B cell (primary cell): Measurements from ENCODE around the gene RCOR3. TPM values are rescaled to one million over a fixed set of nuclear protein-coding genes. Genes with fewer than 3 reads are reported as not detected.

Source experiments
- ATAC-seq: fragments of 200-7000 bp; cut with Tn5 transposase; one replicate; pipeline ENCODE4 v1.10.0; 2021; ENCODE audit warnings: low read depth, mild to moderate bottlenecking, moderate number of reproducible peaks, moderate library complexity
- CTCF ChIA-PET: fragments of 350-600 bp; sonication (Branson Sonifier 250); formaldehyde crosslinking; loops from one replicate; lab custom pipeline; 2021; ENCODE audit warnings: antibody characterized with exemption, inconsistent platforms; lab: Charles Lee
- POLR2A ChIA-PET: fragments of 350-600 bp; sonication (Branson Sonifier 250); formaldehyde crosslinking; loops from one replicate; lab custom pipeline; 2021; ENCODE audit warnings: antibody characterized with exemption; lab: Charles Lee
- DNase-seq: peaks from one replicate; pipeline ENCODE4 v3.0.0; 2013
- H2AFZ ChIP-seq: 2 replicates; pipeline ENCODE4 v1.6.1; 2012; ENCODE audit warnings: mild to moderate bottlenecking, low read depth, low read length; ENCODE audit not compliant: insufficient read depth, poor library complexity, severe bottlenecking
- H3K27ac ChIP-seq, 2 donors: 1 replicate in 1 of 2; 2 replicates in 1 of 2; pipeline ENCODE4 v1.5.1; 2012 to 2013; ENCODE audit warnings: low read length in 2 of 2, mild to moderate bottlenecking in 2 of 2, moderate library complexity in 1 of 2
- H3K27me3 ChIP-seq, 4 experiments: fragments of 200-600 bp in 1 of 4; sonication (generic) in 1 of 4; replicated peaks in 1 of 4; 1 replicate in 2 of 4; 2 replicates in 2 of 4; pipeline versions ENCODE4 v1.6.1 to v1.7.0; 2013 to 2016; ENCODE audit warnings: low read length in 3 of 4, mild to moderate bottlenecking in 2 of 4, mixed read lengths in 1 of 4, moderate library complexity in 1 of 4; ENCODE audit not compliant: insufficient read depth in 4 of 4, control insufficient read depth in 3 of 4; ENCODE audit errors: control extremely low read depth in 1 of 4
- H3K36me3 ChIP-seq, 2 experiments: replicated peaks in 1 of 2; 1 replicate in 1 of 2; 2 replicates in 1 of 2; pipeline versions ENCODE4 v1.6.1 to v1.7.1; 2013; ENCODE audit warnings: low read length in 1 of 2; ENCODE audit not compliant: insufficient read depth in 2 of 2, control insufficient read depth in 1 of 2; ENCODE audit errors: control extremely low read depth in 1 of 2, extremely low read depth in 1 of 2
- H3K4me1 ChIP-seq, 2 donors: fragments of 200-600 bp in 1 of 2; sonication (generic) in 1 of 2; 1 replicate in 1 of 2; 2 replicates in 1 of 2; pipeline versions ENCODE4 v1.5.1 to v1.6.1; 2013 to 2017; ENCODE audit warnings: low read length in 2 of 2; ENCODE audit not compliant: control insufficient read depth in 2 of 2, insufficient read depth in 2 of 2
- H3K4me2 ChIP-seq: replicated peaks from 2 replicates; pipeline ENCODE3; 2012; ENCODE audit warnings: mild to moderate bottlenecking, low read depth, low read length; ENCODE audit not compliant: poor library complexity, severe bottlenecking
- H3K4me3 ChIP-seq, 5 experiments: fragments of 200-600 bp in 1 of 5; sonication (generic) in 1 of 5; 1 replicate in 3 of 5; 2 replicates in 2 of 5; pipeline versions ENCODE4 v1.5.1 to v1.7.0; 2011 to 2016; ENCODE audit warnings: low read length in 4 of 5, mild to moderate bottlenecking in 4 of 5, low read depth in 2 of 5, control low read depth in 1 of 5, moderate library complexity in 1 of 5; ENCODE audit not compliant: insufficient read depth in 1 of 5; ENCODE audit errors: control extremely low read depth in 1 of 5, extremely low read depth in 1 of 5
- H3K79me2 ChIP-seq: fragments of 200-600 bp; sonication (generic); one replicate; pipeline ENCODE4 v1.6.0; 2016; ENCODE audit warnings: low read length; ENCODE audit not compliant: control insufficient read depth, insufficient read depth
- H3K9ac ChIP-seq: fragments of 200-600 bp; sonication (generic); 2 replicates; pipeline ENCODE4 v1.6.1; 2017; ENCODE audit warnings: mild to moderate bottlenecking, low read length, moderate library complexity
- H3K9me3 ChIP-seq, 3 donors: one replicate each; pipeline versions ENCODE4 v1.6.1 to v1.7.1; 2013; ENCODE audit warnings: low read length in 2 of 3; ENCODE audit not compliant: control insufficient read depth in 2 of 3, insufficient read depth in 1 of 3; ENCODE audit errors: control extremely low read depth in 1 of 3
- H4K20me1 ChIP-seq: 2 replicates; pipeline ENCODE4 v1.6.0; 2012; ENCODE audit warnings: mild to moderate bottlenecking, low read length; ENCODE audit not compliant: insufficient read depth, control insufficient read depth, poor library complexity, severe bottlenecking
- H3K27ac Mint-ChIP-seq: one replicate; pipeline ENCODE4 v1.8.0; 2021; ENCODE audit warnings: mixed read lengths
- H3K27me3 Mint-ChIP-seq: one replicate; pipeline ENCODE4 v1.8.0; 2021; ENCODE audit warnings: mixed read lengths
- H3K4me1 Mint-ChIP-seq: one replicate; pipeline ENCODE4 v1.8.0; 2021; ENCODE audit warnings: mixed read lengths
- H3K4me3 Mint-ChIP-seq: one replicate; pipeline ENCODE4 v1.8.0; 2021; ENCODE audit warnings: mixed read lengths
- H3K9me3 Mint-ChIP-seq: one replicate; pipeline ENCODE4 v1.8.0; 2022; ENCODE audit warnings: mixed read lengths; ENCODE audit not compliant: insufficient read depth
- CTCF ChIP-seq: fragments of 200-600 bp; IDR thresholded peaks from one replicate; pipeline ENCODE4 v1.8.0; 2022; ENCODE audit warnings: antibody characterized with exemption, mild to moderate bottlenecking
- EZH2 ChIP-seq: IDR thresholded peaks from 2 replicates; pipeline ENCODE4 v1.6.1; 2012; ENCODE audit warnings: borderline replicate concordance, low read depth, mild to moderate bottlenecking, moderate library complexity, low read length; ENCODE audit not compliant: insufficient read depth, poor library complexity, severe bottlenecking
- WGBS: methylation state at CpG from one replicate; pipeline ENCODE4 v1.1.5; 2013; ENCODE audit warnings: missing lambda C conversion rate; ENCODE audit not compliant: insufficient coverage; 5-methylcytosine and 5-hydroxymethylcytosine counted together
- intact Hi-C: fragments of 100-400 bp; cut with micrococcal nuclease; formaldehyde crosslinking; loops from one replicate; pipeline ENCODE4 v1.10.0; 2022
- polyA plus RNA-seq: library from polyadenylated mRNA; depleted of rRNA; stranded (reverse); fragments of >200 nt; gene quantifications from 2 replicates; pipeline ENCODE4 v1.2.3, GENCODE V29; 2012
- total RNA-seq, 2 donors: library from RNA; stranded (reverse); fragments of 120-200 nt in 1 of 2; gene quantifications; 1 replicate in 1 of 2; 2 replicates in 1 of 2; pipeline versions ENCODE4 v1.2.3 to v1.2.4, GENCODE V29; 2013 to 2022

The RCOR3 gene
- total and polyA plus RNA-seq, 2 donors (not counting 1 experiment from before 2014, with no cell fraction given) = 42.7 to 120 TPM

DNA sequence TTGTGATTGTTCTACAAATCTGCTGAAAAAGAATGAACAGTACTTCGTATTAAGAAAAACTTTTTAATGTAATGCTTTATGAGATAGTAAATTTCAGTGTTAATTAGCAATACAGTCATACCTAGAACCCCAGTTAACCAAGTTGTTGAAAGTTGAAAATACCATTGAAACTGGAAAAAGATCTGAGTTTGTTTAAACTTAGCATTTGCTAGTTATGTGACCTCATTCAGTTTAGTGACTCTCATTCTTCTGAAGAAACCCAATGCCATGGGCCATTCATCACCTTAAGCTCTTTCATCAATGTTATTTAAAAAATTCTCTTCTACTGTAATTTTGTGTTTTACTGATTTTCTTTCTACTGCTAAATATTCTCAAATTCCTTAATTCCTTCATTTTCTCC is 20.2 kb downstream of the RCOR3 start:
- Mint-ChIP-seq H3K4me1 (no peaks in the 10 kb centered on the region), H3K4me3 (no peak overlapping the region), H3K27ac (no peak overlapping the region), H3K27me3 (no peaks in the 10 kb centered on the region), H3K9me3 (no peaks in the 10 kb centered on the region)
- Histone ChIP-seq H2AFZ (no peak overlapping the region), H3K4me3 (no peak overlapping the region), H3K36me3 (peaks cover 4 to 57% of the 10 kb centered on the region in 2 experiments), H3K27ac (no peak overlapping the region), H3K4me2 (no peak overlapping the region), H3K9me3 (no peaks in the 10 kb centered on the region), H3K9ac (no peak overlapping the region), H4K20me1 (no peaks in the 10 kb centered on the region), H3K27me3 (no peaks in the 10 kb centered on the region), H3K79me2 (no peaks in the 10 kb centered on the region), H3K4me1 (no peaks in the 10 kb centered on the region)
- ATAC-seq (no peak), DNase-seq (no peak)
- CTCF ChIA-PET = no interaction called here
- POLR2A ChIA-PET = no interaction called here
- TF ChIP-seq CTCF = no peak
- no peak for TF ChIP-seq EZH2
- no CpG with 5 or more reads among the region's 1 CpG for WGBS
- intact Hi-C loops = no loop called here

- POLR2A ChIA-PET = no interaction called here
- Histone ChIP-seq H3K79me2 (peaks cover 2% of the 10 kb centered on the region), H3K9me3 (no peaks in the 10 kb centered on the region), H3K27me3 (no peaks in the 10 kb centered on the region), H2AFZ (no peak overlapping the region), H3K4me2 (no peak overlapping the region), H3K4me3 (no peak overlapping the region), H3K36me3 (peaks cover 8 to 53% of the 10 kb centered on the region in 2 experiments), H3K9ac (no peak overlapping the region), H3K27ac (no peak overlapping the region), H3K4me1 (no peaks in the 10 kb centered on the region), H4K20me1 (no peaks in the 10 kb centered on the region)
- Mint-ChIP-seq H3K4me1 (no peaks in the 10 kb centered on the region), H3K27ac (no peak overlapping the region), H3K9me3 (no peaks in the 10 kb centered on the region), H3K4me3 (no peak overlapping the region), H3K27me3 (no peaks in the 10 kb centered on the region)
- CTCF ChIA-PET = no interaction called here
- no peak for ATAC-seq
- no peak for DNase-seq
- TF ChIP-seq EZH2 (no peak), CTCF (no peak)
- WGBS = 100% methylated on average over 3 of the region's 4 CpGs
- intact Hi-C loops = no loop called here
Measured at GRCh38 chr1:211280910-211281309, 21.7 kb downstream of the RCOR3 start.
